Ishikawa (cell line): Measurements from ENCODE around the gene NUP43.

ENCODE experiments used
- CEBPB ChIP-seq: IDR thresholded peaks from 2 replicates; pipeline ENCODE4 v1.6.1; 2012
- EP300 ChIP-seq: IDR thresholded peaks from 2 replicates; pipeline ENCODE4 v1.6.1; 2012; ENCODE audit warnings: borderline replicate concordance
- TEAD4 ChIP-seq: IDR thresholded peaks from 2 replicates; pipeline ENCODE4 v1.6.1; 2012

- no peak for TF ChIP-seq TEAD4
- TF ChIP-seq EP300: no peak
- no peak for TF ChIP-seq CEBPB
These were observed 13.1 kb downstream of the NUP43 start for GRCh38 chr6:149733089-149733720.
